ENCODE results near the gene CLDN17.

The CLDN17 gene

GRCh38 chr21:30194701-30195299 is 28.2 kb upstream of the CLDN17 start:
- TF ChIP-seq CTCF (IDR thresholded peaks at IDR 0.05; ENCODE audit: extremely low read depth, missing control alignments), result peak; percentile 15
- DNase-seq (ENCODE audit: low spot score), result peak; percentile 5

GRCh38 chr21:30193201-30193600 is 26.6 kb upstream of the CLDN17 start:
- TF ChIP-seq CTCF (IDR thresholded peaks at IDR 0.05; ENCODE audit: extremely low read depth, missing control alignments), result no peak
- no peak for DNase-seq (ENCODE audit: low spot score)

GRCh38 chr21:30190554-30190953 is 23.9 kb upstream of the CLDN17 start:
- no peak for DNase-seq (ENCODE audit: low spot score)
- no peak for TF ChIP-seq CTCF (IDR thresholded peaks at IDR 0.05; ENCODE audit: extremely low read depth, missing control alignments)

- no peak for DNase-seq (ENCODE audit: low spot score)
- no peak for TF ChIP-seq CTCF (IDR thresholded peaks at IDR 0.05; ENCODE audit: extremely low read depth, missing control alignments)
Measured at GRCh38 chr21:30189773-30190172, 23.2 kb upstream of the CLDN17 start.

- TF ChIP-seq CTCF (IDR thresholded peaks at IDR 0.05; ENCODE audit: extremely low read depth, missing control alignments), result no peak
- no peak for DNase-seq (ENCODE audit: low spot score)
Measured at GRCh38 chr21:30186242-30186641, 19.6 kb upstream of the CLDN17 start.

- no peak for TF ChIP-seq CTCF (IDR thresholded peaks at IDR 0.05; ENCODE audit: extremely low read depth, missing control alignments)
- no peak for DNase-seq (ENCODE audit: low spot score)
Measured at GRCh38 chr21:30168086-30168485, 1.5 kb upstream of the CLDN17 start.

GRCh38 chr21:30166171-30166570 is 434 bp downstream of the CLDN17 start:
- no peak for TF ChIP-seq CTCF (IDR thresholded peaks at IDR 0.05; ENCODE audit: extremely low read depth, missing control alignments)
- no peak for DNase-seq (ENCODE audit: low spot score)
